Measurements from ENCODE around the gene CEP164. TPM values are rescaled to one million over a fixed set of nuclear protein-coding genes. Genes with fewer than 3 reads are reported as not detected.

Gene CEP164
- total RNA-seq, 1 donor from 2014 or later: 41.2 TPM

DNA sequence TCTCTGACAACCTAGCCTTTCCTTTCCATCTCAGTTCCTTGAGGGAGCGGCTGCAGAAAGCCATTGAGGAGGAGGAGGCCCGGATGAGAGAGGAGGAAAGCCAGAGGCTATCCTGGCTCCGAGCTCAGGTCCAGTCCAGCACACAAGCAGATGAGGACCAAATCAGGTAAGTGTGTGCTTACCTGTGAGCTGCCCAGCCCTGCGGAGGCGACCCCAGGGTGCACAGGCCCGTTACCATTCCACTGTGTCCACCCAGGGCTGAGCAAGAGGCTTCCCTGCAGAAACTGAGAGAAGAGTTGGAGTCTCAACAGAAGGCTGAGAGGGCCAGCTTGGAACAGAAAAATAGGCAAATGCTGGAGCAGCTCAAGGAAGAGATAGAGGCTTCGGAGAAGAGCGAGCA is 63.1 kb downstream of the CEP164 start:
- no peaks in the 10 kb centered on the region for H3K9me3 Mint-ChIP-seq
- no peak for DNase-seq (ENCODE audit: low read depth, low spot score)
- peaks cover 5% of the 10 kb centered on the region for H3K36me3 Mint-ChIP-seq (ENCODE audit: low read depth)
- peaks cover 15% of the 10 kb centered on the region for H3K4me1 Mint-ChIP-seq
- no peak for TF ChIP-seq CTCF (conservative IDR thresholded peaks at IDR 0.05)
- H3K4me3 Mint-ChIP-seq: no peak overlapping the region
- no peak overlapping the region for H3K27ac Mint-ChIP-seq (ENCODE audit: unreplicated experiment)
- no peaks in the 10 kb centered on the region for H3K27me3 Mint-ChIP-seq (ENCODE audit: low read depth)

DNA sequence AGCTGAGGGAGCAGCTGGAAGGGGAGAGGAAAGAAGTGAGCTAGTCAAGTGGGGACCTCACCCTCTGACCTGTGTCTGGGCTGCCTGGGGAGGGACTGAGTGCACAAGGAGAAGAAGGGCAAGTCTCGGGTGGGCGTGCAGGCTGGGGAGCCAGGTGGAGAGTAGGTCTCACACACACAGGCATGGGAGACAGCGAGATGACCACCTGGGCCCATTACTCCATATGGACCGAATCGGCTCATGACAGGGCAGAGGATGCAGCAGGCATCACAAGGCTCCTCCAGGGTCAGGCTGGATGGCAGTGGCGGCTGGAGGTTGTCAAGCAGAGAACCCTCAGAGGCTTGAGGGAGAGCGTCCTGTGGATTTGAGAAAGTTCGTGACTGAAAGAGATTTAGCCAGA is 63.5 kb downstream of the CEP164 start:
- no peak overlapping the region for H3K4me3 Mint-ChIP-seq
- DNase-seq (ENCODE audit: low read depth, low spot score): no peak
- no peaks in the 10 kb centered on the region for H3K9me3 Mint-ChIP-seq
- H3K27me3 Mint-ChIP-seq (ENCODE audit: low read depth): no peaks in the 10 kb centered on the region
- peaks cover 15% of the 10 kb centered on the region for H3K4me1 Mint-ChIP-seq
- H3K27ac Mint-ChIP-seq (ENCODE audit: unreplicated experiment): peak overlapping the region; percentile 65
- H3K36me3 Mint-ChIP-seq (ENCODE audit: low read depth): peaks cover 5% of the 10 kb centered on the region
- TF ChIP-seq CTCF (conservative IDR thresholded peaks at IDR 0.05): no peak

GRCh38 chr11:117392001-117392690 is 64.5 kb downstream of the CEP164 start:
- Mint-ChIP-seq H3K27me3 (ENCODE audit: low read depth) (no peaks in the 10 kb centered on the region), H3K9me3 (no peaks in the 10 kb centered on the region), H3K4me1 (peaks cover 15% of the 10 kb centered on the region), H3K4me3 (no peak overlapping the region), H3K27ac (ENCODE audit: unreplicated experiment) (peak overlapping the region; percentile 32), H3K36me3 (ENCODE audit: low read depth) (peaks cover 11% of the 10 kb centered on the region)
- no peak for TF ChIP-seq CTCF (conservative IDR thresholded peaks at IDR 0.05)
- no peak for DNase-seq (ENCODE audit: low read depth, low spot score)

- no peak for DNase-seq (ENCODE audit: low read depth, low spot score)
- Mint-ChIP-seq H3K27ac (ENCODE audit: unreplicated experiment) (peak overlapping the region; percentile 35), H3K36me3 (ENCODE audit: low read depth) (peaks cover 18% of the 10 kb centered on the region), H3K27me3 (ENCODE audit: low read depth) (no peaks in the 10 kb centered on the region), H3K4me1 (peaks cover 15% of the 10 kb centered on the region), H3K9me3 (peaks cover 2% of the 10 kb centered on the region), H3K4me3 (no peak overlapping the region)
- no peak for TF ChIP-seq CTCF (conservative IDR thresholded peaks at IDR 0.05)
Observed at GRCh38 chr11:117392979-117393378, 65.3 kb downstream of the CEP164 start.

GRCh38 chr11:117394221-117394925 is 66.7 kb downstream of the CEP164 start:
- Mint-ChIP-seq H3K4me1 (peaks cover 15% of the 10 kb centered on the region), H3K9me3 (peaks cover 3% of the 10 kb centered on the region), H3K36me3 (ENCODE audit: low read depth) (peaks cover 27% of the 10 kb centered on the region), H3K27ac (ENCODE audit: unreplicated experiment) (no peak overlapping the region), H3K4me3 (no peak overlapping the region), H3K27me3 (ENCODE audit: low read depth) (no peaks in the 10 kb centered on the region)
- no peak for DNase-seq (ENCODE audit: low read depth, low spot score)
- no peak for TF ChIP-seq CTCF (conservative IDR thresholded peaks at IDR 0.05)

Measured in neural crest cell (in vitro differentiated cells).